MM.1S (cell line): Measurements from ENCODE around the gene FAM83B.

Experiments
- DNase-seq: peaks from one replicate; pipeline ENCODE4 v3.0.0-alpha.2; 2015
- H2AFZ ChIP-seq: fragments of 300-600 bp; sonication (generic); 2 replicates; pipeline ENCODE4 v1.6.0; 2016; ENCODE audit warnings: antibody characterized with exemption, low read length
- H3F3A ChIP-seq: fragments of 300-600 bp; sonication (generic); 2 replicates; pipeline ENCODE4 v1.6.1; 2016; ENCODE audit warnings: mild to moderate bottlenecking, antibody characterized with exemption, low read length, moderate library complexity, mixed read lengths; ENCODE audit not compliant: insufficient read depth
- H3K27ac ChIP-seq: fragments of 300-600 bp; sonication (generic); 2 replicates; pipeline ENCODE4 v1.5.1; 2016; ENCODE audit warnings: mild to moderate bottlenecking, low read length
- H3K27me3 ChIP-seq: fragments of 300-600 bp; sonication (generic); replicated peaks from 2 replicates; pipeline ENCODE4 v1.6.0; 2016; ENCODE audit warnings: low read length; ENCODE audit not compliant: insufficient read depth
- H3K36me3 ChIP-seq: fragments of 300-600 bp; sonication (generic); replicated peaks from 2 replicates; pipeline ENCODE4 v1.6.1; 2016; ENCODE audit warnings: mild to moderate bottlenecking, low read length, mixed read lengths; ENCODE audit not compliant: insufficient read depth
- H3K4me1 ChIP-seq: fragments of 300-600 bp; sonication (generic); 2 replicates; pipeline ENCODE4 v1.6.1; 2016; ENCODE audit warnings: low read length, mixed read lengths
- H3K4me2 ChIP-seq: fragments of 300-600 bp; sonication (generic); 2 replicates; pipeline ENCODE4 v1.6.0; 2016; ENCODE audit warnings: low read depth, low read length
- H3K4me3 ChIP-seq: fragments of 300-600 bp; sonication (generic); 2 replicates; pipeline ENCODE4 v1.5.1; 2016; ENCODE audit warnings: low read length, mixed read lengths
- H3K79me2 ChIP-seq: fragments of 300-600 bp; sonication (generic); 2 replicates; pipeline ENCODE4 v1.6.1; 2016; ENCODE audit warnings: mixed run types, low read length, mixed read lengths
- H3K9ac ChIP-seq: fragments of 300-600 bp; sonication (generic); 2 replicates; pipeline ENCODE4 v1.6.1; 2016; ENCODE audit warnings: low read length, mixed read lengths
- H3K9me2 ChIP-seq: fragments of 300-600 bp; sonication (generic); replicated peaks from 2 replicates; pipeline ENCODE4 v1.6.1; 2016; ENCODE audit warnings: mild to moderate bottlenecking, low read length, mixed read lengths; ENCODE audit not compliant: insufficient read depth
- H3K9me3 ChIP-seq: fragments of 300-600 bp; sonication (generic); replicated peaks from 2 replicates; pipeline ENCODE4 v1.6.1; 2016; ENCODE audit warnings: mild to moderate bottlenecking, low read length, mixed read lengths; ENCODE audit not compliant: insufficient read depth
- H4K20me1 ChIP-seq: fragments of 300-600 bp; sonication (generic); 2 replicates; pipeline ENCODE4 v1.6.1; 2016; ENCODE audit warnings: mild to moderate bottlenecking, low read length, moderate library complexity, mixed read lengths; ENCODE audit not compliant: insufficient read depth
- CTCF ChIP-seq: fragments of 300-600 bp; sonication (generic); IDR thresholded peaks from 2 replicates; pipeline ENCODE4 v1.5.1; 2016; ENCODE audit warnings: antibody characterized with exemption, low read length, mixed read lengths
- EZH2 ChIP-seq: fragments of 300-600 bp; sonication (generic); optimal IDR thresholded peaks from 2 replicates; pipeline ENCODE3; 2017; ENCODE audit warnings: low read depth, mild to moderate bottlenecking, antibody characterized with exemption, low read length, mixed read lengths
- EZH2phosphoT487 ChIP-seq: fragments of 300-600 bp; sonication (generic); IDR thresholded peaks from 2 replicates; pipeline ENCODE4 v1.6.1; 2018; ENCODE audit warnings: antibody characterized with exemption, low read length

Gene FAM83B

GRCh38 chr6:54873599-54873998, 27.0 kb downstream of the FAM83B start:
- no peak for DNase-seq
- TF ChIP-seq EZH2, result no peak
- TF ChIP-seq EZH2phosphoT487, result no peak
- TF ChIP-seq CTCF, result no peak
- Histone ChIP-seq H3K36me3 (no peaks in the 10 kb centered on the region), H3F3A (no peaks in the 10 kb centered on the region), H4K20me1 (no peaks in the 10 kb centered on the region), H3K9me2 (no peaks in the 10 kb centered on the region), H3K4me2 (no peak overlapping the region), H3K9ac (no peak overlapping the region), H3K9me3 (no peaks in the 10 kb centered on the region), H3K27ac (no peak overlapping the region), H3K4me3 (no peak overlapping the region), H2AFZ (no peak overlapping the region), H3K4me1 (no peaks in the 10 kb centered on the region), H3K27me3 (no peaks in the 10 kb centered on the region), H3K79me2 (no peaks in the 10 kb centered on the region)

- Histone ChIP-seq H3K4me2 (no peak overlapping the region), H3K9me3 (no peaks in the 10 kb centered on the region), H3K4me1 (no peaks in the 10 kb centered on the region), H3K9me2 (no peaks in the 10 kb centered on the region), H3K9ac (no peak overlapping the region), H4K20me1 (no peaks in the 10 kb centered on the region), H3K27ac (no peak overlapping the region), H3K79me2 (no peaks in the 10 kb centered on the region), H2AFZ (no peak overlapping the region), H3K36me3 (no peaks in the 10 kb centered on the region), H3F3A (no peaks in the 10 kb centered on the region), H3K4me3 (no peak overlapping the region), H3K27me3 (no peaks in the 10 kb centered on the region)
- DNase-seq, result no peak
- no peak for TF ChIP-seq EZH2phosphoT487
- TF ChIP-seq CTCF, result no peak
- TF ChIP-seq EZH2, result no peak
Measured at GRCh38 chr6:54874349-54875048, 27.9 kb downstream of the FAM83B start.

- no peak overlapping the region for H3K9ac ChIP-seq
Measured at GRCh38 chr6:54875539-54875938, 29.0 kb downstream of the FAM83B start.

More at GRCh38 chr6:54875539-54875938, 29.0 kb downstream of the FAM83B start:
- H3K9me2 ChIP-seq, result no peaks in the 10 kb centered on the region
- no peak overlapping the region for H3K4me3 ChIP-seq
- H3K36me3 ChIP-seq, result no peaks in the 10 kb centered on the region
- H3F3A ChIP-seq, result no peaks in the 10 kb centered on the region
- DNase-seq, result no peak
- H4K20me1 ChIP-seq, result no peaks in the 10 kb centered on the region
- H3K27me3 ChIP-seq, result no peaks in the 10 kb centered on the region
- TF ChIP-seq EZH2 (no peak), EZH2phosphoT487 (no peak), CTCF (no peak)
- no peak overlapping the region for H2AFZ ChIP-seq
- H3K9me3 ChIP-seq, result no peaks in the 10 kb centered on the region
- no peak overlapping the region for H3K4me2 ChIP-seq
- H3K27ac ChIP-seq, result no peak overlapping the region
- H3K79me2 ChIP-seq, result no peaks in the 10 kb centered on the region
- no peaks in the 10 kb centered on the region for H3K4me1 ChIP-seq
